Bronchial epithelial cell (primary cell): ENCODE results near the gene CAPN5. TPM values are rescaled to one million over a fixed set of nuclear protein-coding genes. Genes with fewer than 3 reads are reported as not detected.

ENCODE experiments used
- DNase-seq: peaks from one replicate; pipeline ENCODE4 v3.0.0-alpha.2; 2010; ENCODE audit warnings: low read depth
- FAIRE-seq: peaks from 2 replicates; lab custom pipeline; 2011; peaks lifted over from hg19 to GRCh38; lab: Jason Lieb, UNC
- H3K27me3 ChIP-seq: 2 replicates; pipeline ENCODE4 v1.5.1; 2011; ENCODE audit warnings: low read length; ENCODE audit not compliant: control insufficient read depth, insufficient read depth
- H3K36me3 ChIP-seq: 2 replicates; pipeline ENCODE4 v1.5.1; 2011; ENCODE audit warnings: low read length; ENCODE audit not compliant: control insufficient read depth, insufficient read depth
- H3K4me3 ChIP-seq: 2 replicates; pipeline ENCODE4 v1.5.1; 2011; ENCODE audit warnings: mild to moderate bottlenecking, low read depth, low read length, control low read depth
- total RNA-seq: library from RNA; depleted of rRNA; stranded (reverse); fragments of >200 nt; gene quantifications from 2 replicates; pipeline ENCODE4 v1.2.1, GENCODE V29; 2014
- TF ChIP-seq, protein P1 (sequence below): IDR thresholded peaks from 2 replicates; pipeline ENCODE4 v1.5.1; 2011; ENCODE audit warnings: mild to moderate bottlenecking, moderate library complexity, low read length, control low read depth, inconsistent platforms; ENCODE audit not compliant: insufficient read depth, severe bottlenecking

CAPN5 gene
- total RNA-seq, 1 donor from 2014 or later: 3.2 TPM

DNA sequence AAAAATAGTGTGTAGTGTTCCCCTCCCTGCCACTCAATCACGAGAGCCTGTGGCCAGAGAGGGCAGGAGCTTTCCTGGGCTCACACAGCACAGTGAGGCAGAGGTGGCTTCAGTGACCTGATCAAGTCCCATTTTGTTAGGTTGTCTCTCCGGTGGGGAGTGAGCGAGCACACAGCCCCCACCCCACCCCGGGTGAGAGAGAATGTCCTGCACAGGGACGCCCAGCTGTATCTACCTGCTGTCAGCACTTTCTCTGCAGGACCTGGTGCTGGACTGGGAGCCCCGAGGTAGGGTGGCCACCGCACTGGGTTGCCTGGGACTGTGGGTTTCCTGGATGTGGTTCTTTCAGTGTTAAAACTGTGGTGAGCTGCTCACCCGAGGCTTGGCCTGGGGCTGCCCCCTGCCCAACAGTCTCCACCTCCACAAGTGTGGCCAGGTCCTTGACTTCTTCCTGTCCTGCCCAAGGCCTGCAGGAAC, 6.1 kb downstream of the CAPN5 start:
- FAIRE-seq (no peak), DNase-seq (no peak)
- TF ChIP-seq, protein P1, sequence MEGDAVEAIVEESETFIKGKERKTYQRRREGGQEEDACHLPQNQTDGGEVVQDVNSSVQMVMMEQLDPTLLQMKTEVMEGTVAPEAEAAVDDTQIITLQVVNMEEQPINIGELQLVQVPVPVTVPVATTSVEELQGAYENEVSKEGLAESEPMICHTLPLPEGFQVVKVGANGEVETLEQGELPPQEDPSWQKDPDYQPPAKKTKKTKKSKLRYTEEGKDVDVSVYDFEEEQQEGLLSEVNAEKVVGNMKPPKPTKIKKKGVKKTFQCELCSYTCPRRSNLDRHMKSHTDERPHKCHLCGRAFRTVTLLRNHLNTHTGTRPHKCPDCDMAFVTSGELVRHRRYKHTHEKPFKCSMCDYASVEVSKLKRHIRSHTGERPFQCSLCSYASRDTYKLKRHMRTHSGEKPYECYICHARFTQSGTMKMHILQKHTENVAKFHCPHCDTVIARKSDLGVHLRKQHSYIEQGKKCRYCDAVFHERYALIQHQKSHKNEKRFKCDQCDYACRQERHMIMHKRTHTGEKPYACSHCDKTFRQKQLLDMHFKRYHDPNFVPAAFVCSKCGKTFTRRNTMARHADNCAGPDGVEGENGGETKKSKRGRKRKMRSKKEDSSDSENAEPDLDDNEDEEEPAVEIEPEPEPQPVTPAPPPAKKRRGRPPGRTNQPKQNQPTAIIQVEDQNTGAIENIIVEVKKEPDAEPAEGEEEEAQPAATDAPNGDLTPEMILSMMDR: no peak

GRCh38 chr11:77073328-77074001, 6.7 kb downstream of the CAPN5 start:
- H3K27me3 ChIP-seq: peaks cover 6% of the 10 kb centered on the region
- H3K4me3 ChIP-seq: no peak overlapping the region
- DNase-seq: peak; percentile 44
- no peaks in the 10 kb centered on the region for H3K36me3 ChIP-seq
- FAIRE-seq: no peak
- TF ChIP-seq, protein P1: peak; percentile 26

More for the DNA sequence above, 6.1 kb downstream of the CAPN5 start:
- H3K4me3 ChIP-seq: no peak overlapping the region
- peaks cover 6% of the 10 kb centered on the region for H3K27me3 ChIP-seq
- no peaks in the 10 kb centered on the region for H3K36me3 ChIP-seq

DNA sequence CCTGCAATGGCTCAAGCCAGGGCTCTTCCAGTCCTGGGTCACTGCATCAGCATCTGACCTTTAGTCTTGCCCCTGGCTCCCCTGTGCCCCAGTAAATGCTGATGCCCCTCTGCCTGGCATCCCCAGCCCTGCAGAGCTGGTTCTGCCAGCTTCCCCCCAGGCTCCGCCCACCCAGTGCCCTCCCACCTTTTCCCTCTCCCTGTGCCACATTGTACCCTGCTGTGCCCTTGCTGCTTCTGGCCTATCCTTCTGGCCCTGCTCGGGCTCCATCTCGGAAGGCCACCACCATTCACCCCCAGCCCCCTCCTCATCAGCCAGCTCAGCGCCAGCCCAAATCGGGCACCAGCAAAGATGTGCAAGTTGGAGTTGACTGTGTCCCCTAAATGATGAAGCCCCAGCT, 7.4 kb downstream of the CAPN5 start:
- no peak for DNase-seq

GRCh38 chr11:77074626-77075221, 8.0 kb downstream of the CAPN5 start:
- FAIRE-seq (no peak), DNase-seq (no peak)

More for the DNA sequence above, 7.4 kb downstream of the CAPN5 start:
- no peak for FAIRE-seq
- H3K36me3 ChIP-seq: no peaks in the 10 kb centered on the region
- peaks cover 4% of the 10 kb centered on the region for H3K27me3 ChIP-seq
- TF ChIP-seq, protein P1: no peak
- no peak overlapping the region for H3K4me3 ChIP-seq

GRCh38 chr11:77075425-77075905, 8.7 kb downstream of the CAPN5 start:
- no peak for DNase-seq
- Histone ChIP-seq H3K27me3 (no peaks in the 10 kb centered on the region), H3K36me3 (no peaks in the 10 kb centered on the region), H3K4me3 (no peak overlapping the region)
- TF ChIP-seq, protein P1: no peak
- no peak for FAIRE-seq

More at GRCh38 chr11:77074626-77075221, 8.0 kb downstream of the CAPN5 start:
- H3K27me3 ChIP-seq: peaks cover 2% of the 10 kb centered on the region
- H3K36me3 ChIP-seq: no peaks in the 10 kb centered on the region
- H3K4me3 ChIP-seq: no peak overlapping the region
- TF ChIP-seq, protein P1: no peak
